DND-41 (cell line): ENCODE data around the gene SMOC2.

ENCODE experiments used
- CTCF ChIP-seq: IDR thresholded peaks from 2 replicates; pipeline ENCODE4 v1.5.1; 2012; ENCODE audit warnings: borderline replicate concordance, low read length, moderate library complexity, mild to moderate bottlenecking; ENCODE audit not compliant: poor library complexity, severe bottlenecking; ENCODE audit errors: extremely low read depth
- EZH2 ChIP-seq: IDR thresholded peaks from 3 replicates; pipeline ENCODE4 v1.6.1; 2012; ENCODE audit warnings: borderline replicate concordance, low read depth, mild to moderate bottlenecking, moderate library complexity, low read length, inconsistent platforms; ENCODE audit not compliant: severe bottlenecking

GRCh38 chr6:168479421-168479820, 38.4 kb downstream of the SMOC2 start:
- no peak for TF ChIP-seq CTCF
- no peak for TF ChIP-seq EZH2
